Forelimb muscle (tissue), 1 donor: ENCODE data around the gene RBM10. TPM values are rescaled to one million over a fixed set of nuclear protein-coding genes. Genes with fewer than 3 reads are reported as not detected.

Experiments used
- DNase-seq: peaks from one replicate; pipeline ENCODE4 v3.0.0-alpha.2; 2013; ENCODE audit warnings: low read depth
- polyA plus RNA-seq: library from polyadenylated mRNA; unstranded; fragments of 120-200 nt; gene quantifications from one replicate; pipeline ENCODE4 v1.2.1, GENCODE V29; 2013; ENCODE audit not compliant: insufficient read length

Gene RBM10
- polyA plus RNA-seq, 1 donor, result 31.9 TPM

GRCh38 chrX:47233333-47234113, 88.5 kb downstream of the RBM10 start:
- peak; percentile 83 for DNase-seq

GRCh38 chrX:47234583-47234982, 89.6 kb downstream of the RBM10 start:
- DNase-seq, result no peak

DNA sequence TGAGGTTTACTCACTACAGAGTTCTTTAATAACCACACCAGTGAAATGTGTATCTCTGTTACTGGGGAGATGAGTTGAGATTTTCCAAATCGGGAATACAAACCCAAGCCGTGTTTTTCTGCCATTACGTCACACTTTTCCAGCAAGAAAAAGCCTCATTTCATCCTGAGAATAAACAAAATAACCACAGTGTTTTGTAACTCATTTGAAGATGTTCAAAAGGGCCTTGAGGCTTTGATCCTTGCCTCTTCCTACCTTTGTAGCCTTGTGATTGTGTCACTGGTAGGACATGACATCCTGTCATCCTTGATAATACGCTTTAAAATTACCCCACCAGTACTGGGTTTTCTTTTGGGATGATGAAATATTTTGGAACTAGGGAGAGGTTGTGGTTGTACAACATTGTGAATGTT, 90.7 kb downstream of the RBM10 start:
- DNase-seq, result no peak

Other genes with a start within 250 kb of the RBM10 start
- 4.3 TPM for gene JADE3, start 232.8 kb upstream of the RBM10 start, polyA plus RNA-seq
- 2.5 TPM for gene RGN, start 66.8 kb upstream of the RBM10 start, polyA plus RNA-seq
- 95.9 TPM for gene NDUFB11, start 519 bp upstream of the RBM10 start, polyA plus RNA-seq
- gene UBA1, start 48.6 kb downstream of the RBM10 start, polyA plus RNA-seq, result 145 TPM
- 111 TPM for gene CDK16, start 73.5 kb downstream of the RBM10 start, polyA plus RNA-seq
- gene USP11, start 87.8 kb downstream of the RBM10 start, polyA plus RNA-seq, result 94.3 TPM
- 0.35 TPM for gene ZNF157, start 225.4 kb downstream of the RBM10 start, polyA plus RNA-seq